Esophagus squamous epithelium (tissue), 5 donors: ENCODE data around the gene FAM222A. TPM values are rescaled to one million over a fixed set of nuclear protein-coding genes. Genes with fewer than 3 reads are reported as not detected.

Experiments
- DNase-seq: peaks from one replicate; lab custom pipeline; 2025; lab: John Stamatoyannopoulos, UW
- H3K27ac ChIP-seq, 4 donors: fragments of 200-600 bp; sonication (generic); one replicate each; pipeline ENCODE4 v1.5.1; 2016 to 2019; ENCODE audit warnings: mild to moderate bottlenecking in 1 of 4
- H3K27me3 ChIP-seq, 4 donors: fragments of 200-600 bp; sonication (generic); 1 replicate in 3 of 4; 2 replicates in 1 of 4; pipeline versions ENCODE4 v1.5.1 to v1.6.0; 2017 to 2021; ENCODE audit warnings: antibody characterized with exemption in 1 of 4
- H3K36me3 ChIP-seq, 3 donors: fragments of 200-600 bp; sonication (generic); one replicate each; pipeline ENCODE4 v1.5.1; 2016 to 2019
- H3K4me1 ChIP-seq, 3 donors: fragments of 200-600 bp; sonication (generic); one replicate each; pipeline ENCODE4 v1.5.1; 2017 to 2019
- H3K4me3 ChIP-seq, 4 donors: fragments of 200-600 bp; sonication (generic); 1 replicate in 3 of 4; 2 replicates in 1 of 4; pipeline ENCODE4 v1.5.1; 2016 to 2019; ENCODE audit warnings: mild to moderate bottlenecking in 2 of 4, moderate library complexity in 1 of 4
- H3K9me3 ChIP-seq, 3 donors: fragments of 200-600 bp; sonication (generic); one replicate each; pipeline ENCODE4 v1.5.1; 2016 to 2019
- CTCF ChIP-seq, 6 experiments: fragments of 450-650 bp in 4 of 6; fragments of 200-600 bp in 2 of 6; sonication (generic) in 2 of 6; IDR thresholded peaks; one replicate each; pipeline ENCODE4 v1.5.1; 2016 to 2019; ENCODE audit warnings: antibody characterized with exemption in 6 of 6, mild to moderate bottlenecking in 4 of 6, moderate library complexity in 4 of 6
- POLR2A ChIP-seq, 4 donors: fragments of 450-650 bp; IDR thresholded peaks; one replicate each; pipeline ENCODE4 v1.6.1; 2017; ENCODE audit warnings: antibody characterized with exemption in 4 of 4, mild to moderate bottlenecking in 4 of 4, moderate library complexity in 3 of 4
- WGBS, 2 donors: methylation state at CpG; one replicate each; pipeline ENCODE4 v1.1.5; 2018; 5-methylcytosine and 5-hydroxymethylcytosine counted together
- intact Hi-C: fragments of 100-400 bp; cut with DNase I; formaldehyde crosslinking; loops from one replicate; pipeline ENCODE4 v1.15.0; 2022
- total RNA-seq, 4 donors: library from RNA; depleted of rRNA; stranded (reverse); fragments of >200 nt; gene quantifications; one replicate each; pipeline ENCODE4 v1.1.0, GENCODE V29; 2016
- donor health status: DM: yes; HTN: yes; CAD: no.

Gene FAM222A
- total RNA-seq, 4 donors from 2014 or later: 0.57 to 9.3 (median 5.0) TPM

DNA sequence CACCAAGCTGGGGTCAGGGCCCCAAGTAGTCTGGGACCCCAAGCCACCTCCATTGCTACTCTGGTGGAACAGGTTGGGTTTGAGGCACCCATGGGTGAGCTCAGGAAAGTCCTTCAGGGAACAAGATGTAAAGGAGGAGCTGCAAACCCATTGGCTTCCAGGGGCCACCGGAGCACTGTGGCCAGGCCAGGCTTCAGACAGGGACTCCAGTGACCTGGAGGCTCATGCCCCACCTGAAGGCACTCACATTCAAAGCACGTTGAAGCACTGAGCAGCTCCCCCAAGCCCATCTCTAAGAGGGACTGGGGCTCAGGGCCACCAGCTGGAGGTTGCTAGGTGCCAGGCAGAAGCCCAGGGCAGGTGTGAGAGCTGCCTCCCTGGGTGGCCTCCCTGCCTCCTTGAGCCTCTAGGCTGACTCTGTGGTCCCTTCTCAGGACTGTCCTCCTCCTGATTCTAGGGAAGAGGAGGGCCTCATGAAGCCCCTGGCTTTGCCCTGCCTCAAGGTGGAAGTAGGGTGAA is 49.1 kb downstream of the FAM222A start:
- DNase-seq: no peak

DNA sequence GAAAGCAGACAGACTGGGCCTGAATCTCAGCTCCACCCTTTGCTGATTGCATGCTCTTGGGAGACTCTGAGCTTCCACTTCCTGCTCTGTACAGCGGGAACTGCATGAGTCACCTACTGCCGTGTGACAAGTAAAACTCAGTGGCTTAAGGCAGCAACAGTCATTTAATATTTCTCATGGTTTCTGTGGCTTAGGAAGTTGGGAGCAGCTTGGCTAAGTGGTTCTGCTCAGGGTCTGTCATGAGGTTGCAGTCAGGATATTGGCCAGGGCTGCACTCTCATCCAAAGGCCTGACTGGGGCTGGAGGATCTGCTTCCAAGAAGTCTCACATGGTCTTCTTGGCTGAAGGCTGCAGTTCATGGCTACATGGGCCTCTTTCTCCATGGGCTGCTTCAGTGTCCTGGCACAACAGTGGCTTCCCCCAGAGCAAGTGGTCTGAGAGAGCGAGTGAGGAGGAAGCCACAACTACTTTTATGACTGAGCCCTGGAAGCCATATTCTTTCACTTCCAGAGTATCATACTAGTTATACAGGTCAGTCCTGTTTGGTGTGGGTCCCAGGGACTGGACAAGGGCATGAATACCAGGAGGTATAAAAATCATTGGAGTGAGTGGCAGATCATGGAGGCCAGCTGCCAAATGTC is 49.7 kb downstream of the FAM222A start:
- H3K4me1 ChIP-seq: peaks cover 0 to 6% (median 0%) of the 10 kb centered on the region in 3 donors
- 20 to 50% methylated on average over 1 to 3 of the region's 3 CpGs for WGBS, 2 donors
- H3K4me3 ChIP-seq: no peak overlapping the region
- TF ChIP-seq CTCF (IDR thresholded peaks at IDR 0.05): no peak
- no peak for TF ChIP-seq POLR2A (IDR thresholded peaks at IDR 0.05)
- DNase-seq: no peak
- H3K27ac ChIP-seq: peak overlapping the region in 2 of 4 donors; percentile 9 to 38
- H3K27me3 ChIP-seq: peaks cover 0 to 7% (median 0%) of the 10 kb centered on the region in 4 donors
- H3K36me3 ChIP-seq: no peaks in the 10 kb centered on the region
- intact Hi-C loops: no loop called here
- H3K9me3 ChIP-seq: peaks cover 0 to 6% (median 0%) of the 10 kb centered on the region in 3 donors

More for the DNA sequence above, 49.1 kb downstream of the FAM222A start:
- TF ChIP-seq POLR2A (IDR thresholded peaks at IDR 0.05) (no peak), CTCF (IDR thresholded peaks at IDR 0.05) (no peak)
- 56% methylated on average over 1 of the region's 2 CpGs; no CpG with 5 or more reads in 1 of the 2 donors for WGBS, 2 donors
- Histone ChIP-seq H3K4me1 (peaks cover 0 to 6% (median 0%) of the 10 kb centered on the region in 3 donors), H3K9me3 (peaks cover 0 to 6% (median 0%) of the 10 kb centered on the region in 3 donors), H3K27ac (peak overlapping the region in 1 of 4 donors; percentile 38), H3K36me3 (no peaks in the 10 kb centered on the region), H3K4me3 (no peak overlapping the region), H3K27me3 (peaks cover 0 to 13% (median 0%) of the 10 kb centered on the region in 4 donors)
- intact Hi-C loops: no loop called here

- Histone ChIP-seq H3K36me3 (no peaks in the 10 kb centered on the region), H3K27ac (no peak overlapping the region), H3K9me3 (peaks cover 0 to 6% (median 0%) of the 10 kb centered on the region in 3 donors), H3K4me3 (no peak overlapping the region), H3K27me3 (no peaks in the 10 kb centered on the region), H3K4me1 (peaks cover 0 to 6% (median 0%) of the 10 kb centered on the region in 3 donors)
- intact Hi-C loops: no loop called here
- TF ChIP-seq CTCF (IDR thresholded peaks at IDR 0.05) (no peak), POLR2A (IDR thresholded peaks at IDR 0.05) (no peak)
- DNase-seq: no peak
- 87 to 96% methylated on average over 2 to 3 of the region's 3 CpGs for WGBS, 2 donors
Observed at GRCh38 chr12:109764123-109764522, 50.5 kb downstream of the FAM222A start.

DNA sequence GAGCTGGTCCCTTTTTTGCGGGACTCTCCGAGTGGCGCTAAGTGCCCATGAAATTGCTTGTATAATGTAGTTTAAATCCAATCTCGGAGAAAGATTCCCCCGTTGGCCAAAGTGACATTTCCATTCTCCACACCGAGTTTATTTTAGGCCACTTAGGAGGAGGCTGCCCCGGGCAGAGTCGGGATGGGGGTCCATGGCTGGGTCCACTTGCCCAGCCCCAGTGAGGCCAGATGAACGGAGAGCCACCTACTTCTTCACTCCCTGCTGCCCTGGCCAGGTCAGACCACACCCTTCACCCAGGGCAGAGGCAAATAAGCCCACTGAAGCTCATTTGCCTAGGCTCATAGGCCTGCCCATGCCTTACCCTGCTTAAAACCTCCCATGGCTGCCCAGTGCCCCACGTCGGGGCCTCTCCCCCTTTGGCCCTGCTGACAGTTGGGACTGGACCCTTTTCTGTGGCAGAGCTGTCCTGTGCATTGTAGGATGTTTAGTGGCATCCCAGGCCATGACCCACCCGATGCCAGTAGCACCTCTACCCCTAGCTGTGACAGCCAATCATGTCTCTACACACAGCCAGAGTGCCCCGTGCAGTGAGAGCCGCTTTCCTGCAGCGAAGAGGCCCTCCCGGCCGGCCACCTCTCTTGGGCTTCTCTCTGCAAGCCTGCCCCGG is 51.3 kb downstream of the FAM222A start:
- 80% methylated on average over 13 to 17 of the region's 18 CpGs for WGBS, 2 donors
- Histone ChIP-seq H3K27ac (no peak overlapping the region), H3K9me3 (peaks cover 0 to 6% (median 0%) of the 10 kb centered on the region in 3 donors), H3K4me3 (no peak overlapping the region), H3K36me3 (no peaks in the 10 kb centered on the region), H3K4me1 (peaks cover 0 to 6% (median 0%) of the 10 kb centered on the region in 3 donors), H3K27me3 (no peaks in the 10 kb centered on the region)
- TF ChIP-seq POLR2A (IDR thresholded peaks at IDR 0.05) (no peak), CTCF (IDR thresholded peaks at IDR 0.05) (no peak)
- no peak for DNase-seq
- intact Hi-C loops: no loop called here

GRCh38 chr12:109765446-109765810 is 51.8 kb downstream of the FAM222A start:
- H3K4me3 ChIP-seq: no peak overlapping the region
- peaks cover 0 to 6% (median 0%) of the 10 kb centered on the region in 3 donors for H3K4me1 ChIP-seq
- H3K27me3 ChIP-seq: no peaks in the 10 kb centered on the region
- no peak for TF ChIP-seq CTCF (IDR thresholded peaks at IDR 0.05)
- TF ChIP-seq POLR2A (IDR thresholded peaks at IDR 0.05): no peak
- WGBS, 2 donors: 73 to 94% methylated on average over 3 to 6 of the region's 6 CpGs
- no peaks in the 10 kb centered on the region for H3K36me3 ChIP-seq
- peaks cover 0 to 6% (median 0%) of the 10 kb centered on the region in 3 donors for H3K9me3 ChIP-seq
- intact Hi-C loops: no loop called here
- H3K27ac ChIP-seq: no peak overlapping the region
- DNase-seq: no peak
